ENCODE data around the gene MESP1.

Gene MESP1

DNA sequence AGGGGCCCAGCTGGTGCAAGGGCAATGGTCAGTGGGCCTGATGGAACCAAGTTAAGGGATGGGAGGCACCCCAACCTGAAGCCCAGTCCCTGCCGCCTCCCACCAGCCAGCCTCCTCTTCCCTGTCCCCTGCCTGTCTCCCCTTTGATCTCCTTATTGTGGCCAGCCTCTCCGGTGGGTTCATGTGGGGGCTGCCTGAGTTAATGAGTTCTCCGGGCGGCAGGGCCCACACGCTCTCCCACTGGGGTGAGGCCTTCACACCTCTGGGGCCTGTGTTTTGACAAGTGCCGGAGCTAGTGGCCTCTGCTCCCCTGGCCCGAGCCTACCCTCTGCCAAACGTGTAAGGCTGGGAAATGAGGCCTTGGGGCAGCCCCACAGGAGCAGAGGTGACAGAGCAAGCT is 7.2 kb upstream of the MESP1 start:
- no peak for DNase-seq (ENCODE audit: low spot score)

DNA sequence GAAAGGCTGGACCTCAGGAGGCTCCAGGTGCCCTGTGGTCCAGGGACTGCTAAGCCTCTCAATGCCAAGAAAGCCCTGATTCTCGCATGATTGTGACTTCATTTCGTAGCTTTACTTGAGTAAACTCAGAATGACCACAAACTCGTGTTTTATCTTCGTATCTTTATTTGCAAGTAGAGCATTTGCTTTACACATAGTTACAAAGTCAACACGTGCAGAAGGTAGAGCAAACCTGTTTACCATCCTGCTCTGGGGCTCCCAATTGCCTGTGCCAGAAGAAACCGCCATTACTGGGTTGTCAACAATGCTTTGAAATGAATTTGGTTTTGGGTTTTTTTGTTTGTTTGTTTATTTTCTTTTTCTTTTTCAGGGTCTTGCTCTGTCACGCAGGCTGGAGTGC is 5.8 kb upstream of the MESP1 start:
- no peak for DNase-seq (ENCODE audit: low spot score)

DNA sequence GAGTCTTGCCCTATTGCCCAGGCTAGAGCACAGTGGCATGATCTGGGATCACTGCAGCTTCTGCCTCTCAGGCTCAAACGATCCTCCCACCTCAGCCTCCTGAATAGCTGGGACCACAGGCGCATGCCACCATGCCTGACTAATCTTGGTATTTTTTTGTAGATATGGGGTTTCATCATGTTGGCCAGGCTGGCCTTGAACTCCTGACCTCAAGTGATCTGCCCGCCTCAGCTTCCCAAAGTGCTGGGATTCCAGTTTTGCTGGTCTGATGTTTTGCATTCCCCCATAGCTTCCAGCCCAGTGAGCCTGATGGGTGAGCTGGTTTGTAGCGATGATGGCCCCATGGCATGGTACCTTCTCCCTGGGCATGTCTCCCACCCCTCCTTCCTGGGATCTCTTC is 4.7 kb upstream of the MESP1 start:
- DNase-seq (ENCODE audit: low spot score): no peak

DNA sequence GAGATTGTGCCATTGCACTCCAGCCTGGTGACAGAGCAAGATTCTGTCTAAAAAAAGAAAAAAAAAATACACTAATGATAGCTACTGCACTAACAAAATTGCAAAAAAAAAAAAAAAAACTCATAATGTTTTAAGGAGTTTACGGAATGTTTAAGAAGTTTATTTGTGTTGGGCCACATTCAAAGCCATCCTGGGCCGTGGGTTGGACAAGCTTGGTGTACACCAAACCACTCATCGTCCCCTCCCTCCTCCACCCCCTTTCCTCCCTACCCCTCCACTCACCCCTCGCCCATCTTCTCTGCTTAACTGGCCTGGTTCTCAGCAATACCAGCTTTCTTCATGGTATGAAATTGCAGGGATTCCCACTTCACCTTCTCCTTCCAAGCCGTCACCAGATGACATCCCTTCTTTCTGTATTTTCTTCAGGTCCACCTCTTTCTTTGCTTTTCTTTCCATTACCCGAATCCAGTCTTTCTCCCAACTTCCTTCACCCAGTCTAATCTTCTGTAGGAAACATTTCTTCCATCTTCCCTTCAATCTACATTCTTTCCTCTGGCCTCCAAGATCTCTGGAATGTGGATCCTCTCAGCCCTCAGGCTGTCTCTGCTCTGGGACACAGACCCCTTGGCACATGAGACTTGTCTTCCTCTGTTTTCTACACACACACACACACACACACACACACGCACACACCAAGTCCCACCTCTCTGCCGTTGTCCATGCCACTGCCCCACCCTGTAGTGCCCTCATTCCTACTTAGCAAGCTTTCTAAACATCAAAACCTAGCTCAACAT is 3.5 kb upstream of the MESP1 start:
- DNase-seq (ENCODE audit: low spot score): no peak

DNA sequence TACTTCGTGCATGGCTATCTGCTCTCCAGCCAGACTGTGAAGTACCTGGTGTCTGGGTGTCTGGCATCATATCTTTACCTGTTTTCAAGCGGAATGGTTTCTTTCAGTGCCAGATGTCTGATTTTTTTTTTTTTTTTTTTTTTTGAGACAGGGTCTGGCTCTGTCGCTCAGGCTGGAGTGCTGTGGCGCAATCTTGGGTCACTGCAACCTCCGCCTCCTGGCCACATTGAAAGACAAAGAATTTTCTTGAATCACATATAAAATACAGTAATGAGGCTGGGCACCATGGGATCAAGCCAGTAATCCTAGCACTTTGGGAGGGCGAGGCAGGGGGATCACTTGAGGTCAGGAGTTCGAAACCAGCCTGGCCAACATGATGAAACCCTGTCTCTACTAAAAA is 2.8 kb upstream of the MESP1 start:
- no peak for DNase-seq (ENCODE audit: low spot score)

DNA sequence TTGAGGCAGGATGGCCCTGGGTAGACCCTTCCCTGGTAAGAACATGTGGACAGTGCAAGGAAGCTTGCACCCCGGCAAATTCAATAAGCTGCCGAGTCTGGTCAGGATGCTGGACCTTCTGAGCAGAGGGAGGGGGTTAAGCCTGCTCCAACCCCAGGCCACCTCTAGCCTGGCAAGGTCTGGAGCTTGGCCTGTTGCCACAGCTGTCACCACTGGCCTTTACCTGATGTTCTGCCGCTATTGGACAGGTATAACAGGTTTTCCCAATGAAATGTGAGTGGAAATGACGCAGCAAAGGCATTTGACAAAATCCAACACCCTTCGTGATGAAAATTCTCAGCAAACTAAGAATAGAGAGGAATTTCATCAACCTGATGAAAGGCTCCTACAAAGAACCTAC is 699 bp upstream of the MESP1 start:
- DNase-seq (ENCODE audit: low spot score): no peak

DNA sequence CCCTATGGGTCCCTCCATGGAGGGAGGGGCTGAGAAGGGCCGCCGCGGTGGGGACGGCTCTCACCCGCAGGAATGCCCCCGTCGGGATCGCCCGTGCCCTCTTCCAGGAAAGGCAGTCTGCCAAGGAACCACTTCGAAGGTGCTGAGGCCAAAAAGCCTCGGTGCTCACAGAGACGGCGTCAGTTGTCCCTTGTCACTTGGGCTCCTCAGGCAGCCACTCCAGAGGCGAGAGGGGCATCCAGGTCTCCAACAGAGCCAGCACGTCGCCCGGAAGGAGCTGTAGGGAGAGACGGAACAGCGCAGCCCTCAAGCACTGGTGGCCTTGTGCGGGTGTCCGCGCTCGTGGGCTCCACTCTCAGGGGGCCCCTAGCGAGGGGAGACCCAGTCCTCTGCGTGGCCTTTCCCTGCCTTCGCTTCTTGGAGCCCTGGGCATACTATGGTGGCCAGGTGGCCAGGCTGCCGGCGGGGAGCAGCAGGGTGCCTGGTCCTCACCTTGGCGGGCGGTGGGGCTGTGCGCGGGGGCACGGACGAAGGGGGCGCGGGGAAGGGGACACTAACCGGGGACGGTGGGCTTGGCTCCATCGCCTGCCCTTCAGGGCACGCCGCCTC is 994 bp downstream of the MESP1 start:
- DNase-seq (ENCODE audit: low spot score): no peak

DNA sequence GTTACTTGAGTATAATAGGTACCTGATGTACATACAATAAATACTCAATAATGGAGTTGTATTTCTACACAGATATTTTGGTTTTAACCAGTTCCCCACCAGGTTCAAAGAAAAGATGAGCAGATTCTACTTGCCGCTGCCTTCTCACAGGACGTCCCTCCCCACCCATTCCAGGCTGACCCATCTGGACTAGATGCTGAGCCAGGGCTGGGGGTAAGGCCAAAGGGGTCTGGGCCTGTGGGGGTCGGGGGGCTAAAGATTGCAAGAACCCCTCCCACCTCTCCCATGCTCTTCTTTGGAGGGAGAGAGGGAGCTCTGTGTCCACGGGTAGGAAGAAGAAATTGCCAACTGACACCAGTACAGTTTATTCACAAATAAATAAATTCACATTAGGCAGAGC is 1.5 kb downstream of the MESP1 start:
- DNase-seq (ENCODE audit: low spot score): no peak

DNA sequence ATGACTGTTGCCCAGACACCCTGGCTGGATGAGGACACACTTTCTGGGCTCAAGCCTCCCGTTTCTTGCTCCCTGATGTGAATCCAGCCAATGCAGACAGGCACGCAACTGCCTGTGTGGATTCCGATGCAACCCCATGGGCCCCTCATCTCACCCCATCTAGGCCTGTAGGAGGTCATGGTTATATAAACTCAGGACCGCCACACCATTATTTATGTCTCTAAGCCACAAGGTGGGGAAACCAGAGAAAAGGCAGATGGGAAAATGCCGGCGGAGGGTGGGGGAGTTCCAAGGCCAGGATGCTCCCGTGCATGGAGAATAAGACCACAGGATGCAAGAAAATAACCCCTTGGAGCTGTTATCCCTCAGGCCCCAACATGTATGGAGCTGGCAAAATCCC is 2.0 kb downstream of the MESP1 start:
- no peak for DNase-seq (ENCODE audit: low spot score)

DNA sequence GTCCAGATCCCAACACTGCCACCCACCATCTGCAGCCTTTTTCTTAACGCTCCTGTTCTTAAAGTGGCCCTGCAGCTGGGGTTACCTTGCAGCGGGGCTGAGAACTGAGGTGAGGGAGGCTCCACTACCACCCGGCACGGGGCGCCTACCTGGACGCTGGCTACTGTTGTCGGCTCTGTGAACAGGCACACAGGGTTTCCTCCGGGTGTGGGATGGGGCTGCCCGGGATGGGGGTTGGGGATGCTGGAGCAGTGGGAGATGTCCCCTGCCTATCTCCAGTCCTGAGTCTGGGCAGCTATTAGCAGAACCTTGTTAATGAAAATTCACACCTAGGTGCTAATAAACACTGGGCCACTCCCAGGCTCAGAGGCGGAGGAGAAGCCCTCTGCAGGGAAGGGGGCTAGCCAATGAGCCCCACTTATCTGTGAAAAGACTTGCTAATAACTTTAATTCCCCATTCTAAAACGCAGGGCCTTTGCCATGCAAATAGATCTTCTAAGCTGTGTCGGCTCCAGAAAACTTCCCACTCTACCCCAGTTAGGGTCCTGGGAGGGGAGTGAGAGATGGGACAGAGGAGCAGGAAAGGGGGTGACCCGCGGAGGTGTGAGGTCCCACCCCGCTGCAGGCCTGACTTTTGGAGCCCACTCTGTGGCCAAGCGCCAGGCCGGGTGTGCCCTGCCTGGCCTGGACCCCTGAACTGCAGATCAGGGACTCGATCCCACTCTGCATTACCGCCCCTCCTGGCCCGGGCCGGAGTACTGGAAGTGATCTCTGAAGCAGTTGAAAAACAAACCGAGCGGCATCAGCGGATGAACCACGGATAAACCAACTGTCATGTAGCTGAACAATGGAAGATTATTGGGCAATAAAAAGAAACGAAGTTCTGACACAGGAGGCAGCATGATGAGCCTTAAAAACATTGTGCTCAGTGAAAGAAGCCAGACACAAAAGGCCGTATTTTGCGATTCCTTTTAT is 3.1 kb downstream of the MESP1 start:
- DNase-seq (ENCODE audit: low spot score): no peak

DNA sequence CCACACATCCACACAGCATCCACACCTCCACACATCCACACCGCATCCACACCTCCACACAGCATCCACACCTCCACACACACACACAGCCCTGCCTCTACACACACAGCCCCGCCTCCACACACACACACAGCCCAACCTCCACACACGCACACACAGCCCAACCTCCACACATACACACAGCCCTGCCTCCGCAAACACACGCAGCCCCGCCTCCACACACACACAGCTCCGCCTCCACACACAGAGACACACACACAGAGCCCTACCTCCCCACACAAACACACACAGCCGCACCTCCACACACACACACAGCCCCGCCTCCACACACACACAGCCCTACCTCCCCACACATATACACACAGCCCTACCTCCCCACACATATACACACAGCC is 4.7 kb downstream of the MESP1 start:
- no peak for DNase-seq (ENCODE audit: low spot score)

DNA sequence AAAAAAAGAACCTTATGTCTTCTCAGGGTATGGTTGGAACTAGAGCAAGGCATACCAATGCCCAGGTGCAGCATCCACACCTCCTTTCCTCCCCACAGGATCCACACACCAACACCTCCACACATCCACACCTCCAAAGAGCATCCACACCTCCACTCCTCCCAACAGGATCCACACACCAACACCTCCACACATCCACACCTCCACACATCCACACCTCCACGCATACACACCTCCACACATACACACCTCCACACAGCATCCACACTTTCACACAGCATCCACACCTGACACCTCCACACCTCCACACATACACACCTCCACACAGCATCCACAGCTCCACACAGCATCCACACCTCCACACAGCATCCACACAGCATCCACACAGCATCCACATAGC is 5.3 kb downstream of the MESP1 start:
- DNase-seq (ENCODE audit: low spot score): no peak

DNA sequence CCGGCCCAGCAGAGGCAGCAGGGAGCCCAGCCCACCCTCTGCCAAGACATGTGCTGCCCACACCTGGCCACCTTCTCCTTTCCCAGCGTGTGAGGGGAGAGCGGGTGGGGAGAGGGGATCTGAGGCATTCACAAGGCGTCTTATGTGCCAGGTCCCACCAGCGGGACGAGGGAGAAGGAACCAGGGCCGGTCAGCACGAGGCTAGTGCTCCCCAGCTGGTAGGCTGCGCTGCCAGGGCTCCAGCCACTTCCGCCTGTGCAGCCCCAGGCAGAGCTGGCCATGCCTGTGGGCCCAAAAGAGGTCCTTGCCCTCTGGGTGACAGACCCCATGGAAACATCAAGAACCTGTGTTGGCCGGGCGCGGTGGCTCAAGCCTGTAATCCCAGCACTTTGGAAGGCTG is 5.9 kb downstream of the MESP1 start:
- DNase-seq (ENCODE audit: low spot score): no peak

DNA sequence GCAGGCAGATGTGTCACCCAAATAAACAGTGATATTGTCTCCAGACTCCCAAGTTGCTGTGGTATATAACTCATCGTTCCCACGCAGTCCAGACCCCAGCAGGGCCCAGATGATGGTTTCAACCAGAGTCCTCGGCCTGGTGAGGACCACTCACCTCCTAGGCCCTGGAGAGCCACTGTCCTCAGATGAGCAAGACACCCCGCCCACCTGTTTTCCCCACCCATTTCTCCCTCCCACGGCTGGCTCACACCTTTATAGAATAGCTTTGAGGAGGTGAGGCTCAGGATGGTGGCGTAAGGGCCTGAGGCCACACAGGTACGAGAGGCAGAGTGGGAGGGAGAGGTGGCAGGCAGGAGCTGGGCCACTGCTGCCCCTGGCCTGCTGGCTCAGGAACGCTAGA is 7.5 kb downstream of the MESP1 start:
- no peak for DNase-seq (ENCODE audit: low spot score)

DNA sequence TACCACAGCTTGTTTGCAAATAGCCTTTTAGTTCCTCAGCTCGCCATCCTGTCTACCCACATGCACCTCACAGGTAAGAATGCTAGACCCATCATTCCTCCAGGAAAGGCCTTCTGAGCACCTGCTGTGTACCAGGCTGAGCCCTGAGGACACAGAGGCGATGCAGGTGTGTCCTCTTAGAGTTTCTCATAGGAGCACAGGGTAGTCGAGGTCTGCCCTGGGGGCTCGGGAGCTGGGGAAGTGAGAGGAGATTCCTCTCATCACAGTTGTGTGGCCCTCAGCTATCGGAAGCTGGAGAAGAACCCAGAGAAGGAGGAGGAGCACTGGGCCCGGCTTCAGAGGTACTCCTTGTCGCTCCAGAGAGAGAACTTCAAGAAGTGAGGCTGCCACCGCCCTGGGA is 8.0 kb downstream of the MESP1 start:
- DNase-seq (ENCODE audit: low spot score): no peak

DNA sequence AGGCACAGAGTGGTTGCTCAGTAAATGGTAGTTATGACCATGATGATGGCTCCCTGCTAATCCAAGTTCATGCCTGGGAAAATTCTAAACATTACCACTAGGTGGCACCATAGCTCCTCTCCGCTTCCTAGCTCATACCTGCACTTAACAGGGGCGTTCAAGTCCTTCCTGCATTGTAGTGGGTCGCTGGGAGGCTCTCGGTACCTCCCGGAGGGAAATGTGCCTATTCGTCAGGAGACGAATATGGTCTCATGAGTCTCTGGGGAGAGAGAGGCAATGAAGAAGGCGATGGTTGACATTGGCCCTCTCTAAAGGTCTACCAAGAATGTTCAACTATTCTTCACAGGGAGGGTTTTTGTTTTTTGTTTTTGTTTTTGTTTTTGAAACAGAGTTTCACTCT is 10.9 kb downstream of the MESP1 start:
- DNase-seq (ENCODE audit: low spot score): peak; percentile 80

DNA sequence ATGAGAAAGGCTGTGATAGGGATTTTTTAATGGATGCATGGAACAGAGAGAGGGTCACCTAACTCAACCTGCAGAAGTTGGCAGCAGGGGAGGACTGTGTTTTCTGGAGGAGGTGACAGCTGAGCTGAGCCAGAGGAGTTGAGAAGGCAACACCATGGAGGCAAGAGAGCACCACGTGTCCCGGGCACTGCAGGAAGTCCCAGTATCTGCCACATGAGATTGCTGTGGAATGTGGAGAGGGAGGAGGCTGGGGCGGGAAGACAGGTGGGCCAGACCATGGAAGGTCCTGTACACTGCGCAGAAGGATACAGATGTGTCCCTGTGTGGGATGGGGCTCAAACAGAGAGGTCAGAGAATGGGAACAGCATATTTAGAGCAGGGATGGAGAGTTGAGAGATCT is 15.3 kb downstream of the MESP1 start:
- no peak for DNase-seq (ENCODE audit: low spot score)

DNA sequence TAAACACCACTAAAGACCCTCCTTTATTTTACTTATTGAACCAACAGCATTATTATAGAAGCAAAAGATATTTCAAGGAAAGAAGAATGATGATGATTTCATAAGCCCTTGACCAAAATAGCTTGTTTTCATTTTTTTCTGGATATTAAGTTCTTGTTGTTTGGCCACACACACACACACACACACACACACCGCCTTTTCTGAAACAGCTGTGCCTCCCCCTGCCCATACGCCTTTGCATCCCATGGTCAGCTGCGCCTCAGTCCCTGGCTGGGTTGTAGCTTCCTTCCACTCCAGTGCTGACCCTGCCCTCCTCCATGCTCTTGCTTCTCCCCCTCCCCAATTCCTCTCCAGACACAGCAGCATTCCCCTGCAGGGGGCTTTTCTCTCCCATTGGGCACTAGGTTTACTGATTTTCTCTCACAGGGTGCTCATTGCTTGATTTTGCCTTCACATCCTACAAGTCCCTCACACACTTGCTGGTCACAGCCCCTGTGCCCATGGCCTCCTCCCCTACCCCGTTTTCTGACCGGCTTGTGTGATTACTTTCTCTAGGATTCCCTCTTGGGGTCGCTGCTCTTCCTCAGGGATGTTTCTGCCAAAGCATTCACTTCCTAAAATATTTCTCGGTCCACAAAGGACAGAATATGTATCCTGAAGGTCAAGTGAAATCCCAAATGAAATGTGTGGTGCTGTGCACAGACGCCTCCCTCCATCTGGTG is 18.4 kb downstream of the MESP1 start:
- no peak for DNase-seq (ENCODE audit: low spot score)

DNA sequence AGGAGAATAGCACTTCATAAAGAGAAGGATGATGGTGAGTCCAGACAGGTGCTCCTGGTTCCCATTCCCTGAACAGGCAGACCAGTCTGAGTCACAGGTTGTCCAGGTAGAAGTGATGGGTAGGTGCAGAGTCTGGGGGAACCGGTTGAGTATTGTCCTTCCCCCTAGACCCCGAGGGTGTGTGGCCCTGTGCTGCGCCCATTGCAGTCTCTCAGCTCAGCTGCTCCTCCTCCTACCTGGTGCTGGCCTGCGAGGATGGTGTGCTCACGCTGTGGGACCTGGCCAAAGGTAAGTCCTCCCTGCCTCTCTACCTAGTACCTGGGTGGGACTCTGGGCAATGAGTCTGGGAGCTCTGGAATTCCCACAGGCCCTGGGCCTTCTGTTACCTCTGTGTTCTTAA is 19.8 kb downstream of the MESP1 start:
- DNase-seq (ENCODE audit: low spot score): no peak

DNA sequence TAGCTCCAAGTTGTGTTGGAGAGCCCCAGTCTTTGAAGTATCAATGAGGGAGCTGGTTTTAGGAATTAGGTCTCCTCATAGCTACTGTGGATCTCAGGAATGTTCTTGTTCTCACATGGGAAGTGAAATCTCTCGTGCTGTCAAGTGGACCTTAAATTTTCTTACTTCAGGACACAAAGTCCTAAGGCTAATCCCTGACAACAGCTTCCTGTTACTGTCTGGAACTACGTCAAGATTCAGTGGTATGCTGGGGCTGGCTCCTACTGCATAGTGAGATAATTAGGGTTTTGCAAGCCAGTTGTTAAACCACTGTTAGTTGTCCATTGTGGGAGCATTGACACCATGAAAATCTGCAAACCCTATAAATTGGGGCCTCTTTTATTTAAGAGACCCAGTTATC is 22.8 kb downstream of the MESP1 start:
- no peak for DNase-seq (ENCODE audit: low spot score)

DNA sequence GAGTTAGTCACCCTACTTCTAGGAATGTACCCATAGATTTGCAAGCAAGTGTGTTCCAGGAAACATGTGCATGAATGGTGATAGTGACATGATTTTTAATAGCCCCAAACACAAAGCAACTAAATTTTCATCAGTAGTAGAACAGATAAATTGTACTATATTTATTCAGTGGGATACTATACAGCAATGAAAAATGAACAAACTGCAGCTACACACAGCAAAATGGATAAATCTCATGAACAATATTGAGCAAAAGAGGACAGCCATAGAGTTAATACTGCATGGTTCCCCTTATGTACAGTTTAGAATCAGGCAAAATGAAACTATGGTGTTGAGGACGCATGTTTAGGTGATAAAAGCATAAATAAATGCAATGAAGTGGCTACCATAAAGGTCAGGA is 26.0 kb downstream of the MESP1 start:
- DNase-seq (ENCODE audit: low spot score): no peak

DNA sequence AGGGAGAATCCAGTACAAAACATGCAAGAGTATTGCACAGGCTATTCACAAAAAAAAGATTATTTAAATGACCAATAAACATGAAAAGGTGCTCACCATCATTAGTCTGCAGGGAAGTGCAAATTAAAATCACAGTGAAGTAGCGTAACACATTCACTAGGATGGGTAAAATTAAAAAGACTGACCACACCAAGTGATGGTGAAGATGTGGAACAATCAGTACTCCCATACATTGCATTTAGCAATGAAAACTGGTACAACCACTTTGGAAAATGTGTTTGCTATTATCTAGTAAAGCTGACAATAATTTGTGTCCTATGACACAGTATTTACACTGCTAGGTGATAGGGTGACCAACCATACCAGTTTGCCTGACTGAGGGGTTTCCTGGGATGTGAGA is 26.4 kb downstream of the MESP1 start:
- DNase-seq (ENCODE audit: low spot score): no peak
